HL-60 (cell line): ENCODE measurements around the gene KRT33A.
"Not testable (repeated sequence)": the region's sequence is repeated elsewhere in the genome, so short reads cannot be mapped to it uniquely, and the experiment has no call there.

Experiments used
- DNase-seq, 2 experiments: peaks; one replicate each; pipeline ENCODE4 v3.0.0-alpha.2; 2010 to 2020; ENCODE audit warnings: low read depth in 1 of 2, low spot score in 1 of 2
- H3K27ac ChIP-seq: fragments of 250-450 bp; sonication (Bioruptor Pico); replicated peaks from 2 replicates; pipeline ENCODE4 v1.5.1; 2020; ENCODE audit warnings: mild to moderate bottlenecking, moderate library complexity
- H3K27me3 ChIP-seq: fragments of 250-450 bp; sonication (Bioruptor Pico); 2 replicates; pipeline ENCODE4 v1.5.1; 2021; ENCODE audit warnings: mild to moderate bottlenecking, moderate library complexity; ENCODE audit not compliant: insufficient read depth, poor library complexity, severe bottlenecking
- H3K4me3 ChIP-seq: replicated peaks from 2 replicates; pipeline ENCODE4 v1.5.1; 2011; ENCODE audit warnings: mild to moderate bottlenecking, control low read depth, low read length; ENCODE audit not compliant: insufficient read depth
- CTCF ChIP-seq: IDR thresholded peaks from one replicate; pipeline ENCODE4 v1.5.1; 2011; ENCODE audit warnings: low read length, control low read depth, inconsistent platforms; ENCODE audit not compliant: insufficient read depth
- GABPA ChIP-seq: IDR thresholded peaks from 2 replicates; pipeline ENCODE4 v1.6.1; 2012; ENCODE audit warnings: low read depth
- POLR2AphosphoS5 ChIP-seq: IDR thresholded peaks from 2 replicates; pipeline ENCODE4 v1.6.1; 2012; ENCODE audit warnings: low read depth
- SPI1 ChIP-seq: IDR thresholded peaks from 2 replicates; pipeline ENCODE4 v1.6.1; 2012; ENCODE audit warnings: low read depth, mild to moderate bottlenecking, borderline replicate concordance
- TF ChIP-seq, protein P1 (sequence below): IDR thresholded peaks from 2 replicates; pipeline ENCODE4 v1.6.1; 2012; ENCODE audit warnings: low read depth; ENCODE audit not compliant: insufficient replicate concordance

KRT33A gene

DNA sequence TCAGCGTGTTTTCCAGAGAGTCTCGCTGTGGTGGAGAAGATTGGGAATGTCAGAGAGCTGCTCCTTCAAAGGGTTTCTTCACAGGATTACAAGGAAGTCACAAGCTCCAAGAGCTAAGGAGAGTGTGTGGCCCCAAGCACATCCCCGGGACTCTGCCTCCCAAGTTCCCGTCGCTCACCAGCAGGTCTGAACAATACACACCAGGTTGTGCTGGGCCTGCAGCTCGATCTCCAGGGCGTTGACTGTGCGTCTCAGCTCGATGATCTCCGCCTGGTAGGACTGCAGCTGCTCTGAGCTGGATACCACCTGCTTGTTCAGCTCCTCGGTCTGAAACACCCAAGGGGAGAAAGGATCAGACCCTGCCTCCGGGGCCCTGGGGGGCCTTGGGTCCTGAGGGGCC lies 44.4 kb upstream of the KRT33A start:
- not testable (repeated sequence) for DNase-seq, H3K27me3 ChIP-seq, H3K4me3 ChIP-seq, H3K27ac ChIP-seq

- H3K4me3 ChIP-seq = no peak overlapping the region
- DNase-seq = no peak
- no peaks in the 10 kb centered on the region for H3K27me3 ChIP-seq
- TF ChIP-seq POLR2AphosphoS5 (no peak), GABPA (no peak), CTCF (no peak), SPI1 (no peak)
- TF ChIP-seq, protein P1, sequence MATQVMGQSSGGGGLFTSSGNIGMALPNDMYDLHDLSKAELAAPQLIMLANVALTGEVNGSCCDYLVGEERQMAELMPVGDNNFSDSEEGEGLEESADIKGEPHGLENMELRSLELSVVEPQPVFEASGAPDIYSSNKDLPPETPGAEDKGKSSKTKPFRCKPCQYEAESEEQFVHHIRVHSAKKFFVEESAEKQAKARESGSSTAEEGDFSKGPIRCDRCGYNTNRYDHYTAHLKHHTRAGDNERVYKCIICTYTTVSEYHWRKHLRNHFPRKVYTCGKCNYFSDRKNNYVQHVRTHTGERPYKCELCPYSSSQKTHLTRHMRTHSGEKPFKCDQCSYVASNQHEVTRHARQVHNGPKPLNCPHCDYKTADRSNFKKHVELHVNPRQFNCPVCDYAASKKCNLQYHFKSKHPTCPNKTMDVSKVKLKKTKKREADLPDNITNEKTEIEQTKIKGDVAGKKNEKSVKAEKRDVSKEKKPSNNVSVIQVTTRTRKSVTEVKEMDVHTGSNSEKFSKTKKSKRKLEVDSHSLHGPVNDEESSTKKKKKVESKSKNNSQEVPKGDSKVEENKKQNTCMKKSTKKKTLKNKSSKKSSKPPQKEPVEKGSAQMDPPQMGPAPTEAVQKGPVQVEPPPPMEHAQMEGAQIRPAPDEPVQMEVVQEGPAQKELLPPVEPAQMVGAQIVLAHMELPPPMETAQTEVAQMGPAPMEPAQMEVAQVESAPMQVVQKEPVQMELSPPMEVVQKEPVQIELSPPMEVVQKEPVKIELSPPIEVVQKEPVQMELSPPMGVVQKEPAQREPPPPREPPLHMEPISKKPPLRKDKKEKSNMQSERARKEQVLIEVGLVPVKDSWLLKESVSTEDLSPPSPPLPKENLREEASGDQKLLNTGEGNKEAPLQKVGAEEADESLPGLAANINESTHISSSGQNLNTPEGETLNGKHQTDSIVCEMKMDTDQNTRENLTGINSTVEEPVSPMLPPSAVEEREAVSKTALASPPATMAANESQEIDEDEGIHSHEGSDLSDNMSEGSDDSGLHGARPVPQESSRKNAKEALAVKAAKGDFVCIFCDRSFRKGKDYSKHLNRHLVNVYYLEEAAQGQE = no peak
- H3K27ac ChIP-seq = no peak overlapping the region
Observed at GRCh38 chr17:41394254-41394996, 43.8 kb upstream of the KRT33A start.

GRCh38 chr17:41393826-41394225 lies 43.2 kb upstream of the KRT33A start:
- Histone ChIP-seq H3K4me3 (no peak overlapping the region), H3K27ac (no peak overlapping the region), H3K27me3 (no peaks in the 10 kb centered on the region)
- TF ChIP-seq, protein P1 = no peak
- no peak for TF ChIP-seq POLR2AphosphoS5
- TF ChIP-seq GABPA = no peak
- TF ChIP-seq CTCF = no peak
- TF ChIP-seq SPI1 = no peak
- DNase-seq = no peak

GRCh38 chr17:41393294-41393693 lies 42.7 kb upstream of the KRT33A start:
- no peak overlapping the region for H3K27ac ChIP-seq
- H3K27me3 ChIP-seq = no peaks in the 10 kb centered on the region
- H3K4me3 ChIP-seq = no peak overlapping the region
- TF ChIP-seq, protein P1 = no peak
- no peak for TF ChIP-seq GABPA
- no peak for DNase-seq
